CD8-positive, alpha-beta memory T cell (primary cell): ENCODE results near the gene PAOX. TPM values are rescaled to one million over a fixed set of nuclear protein-coding genes. Genes with fewer than 3 reads are reported as not detected.
A peak's percentile ranks its signal among the peaks of the same experiment; 100 is the strongest.

ENCODE experiments used
- CTCF ChIA-PET: fragments of 350-600 bp; sonication (Branson Sonifier 250); formaldehyde crosslinking; loops from one replicate; lab custom pipeline; 2021; ENCODE audit warnings: antibody characterized with exemption; lab: Charles Lee
- POLR2A ChIA-PET: fragments of 350-600 bp; sonication (Branson Sonifier 250); formaldehyde crosslinking; loops from one replicate; lab custom pipeline; 2021; ENCODE audit warnings: antibody characterized with exemption; lab: Charles Lee
- DNase-seq, 5 donors: peaks; one replicate each; pipeline versions ENCODE4 v3.0.0 to v3.0.0-alpha.2; 2020 to 2022; ENCODE audit warnings: mixed read lengths in 1 of 5
- H3K27ac ChIP-seq: one replicate; pipeline ENCODE4 v1.7.0; 2013; ENCODE audit warnings: low read depth, mild to moderate bottlenecking, low read length, moderate library complexity
- H3K27me3 ChIP-seq: 2 replicates; pipeline ENCODE4 v1.7.0; 2013; ENCODE audit warnings: low read length, mild to moderate bottlenecking; ENCODE audit not compliant: insufficient read depth, poor library complexity, severe bottlenecking
- H3K36me3 ChIP-seq: 2 replicates; pipeline ENCODE4 v1.7.0; 2013; ENCODE audit warnings: mild to moderate bottlenecking, low read length, moderate library complexity; ENCODE audit not compliant: insufficient read depth
- H3K4me1 ChIP-seq: 2 replicates; pipeline ENCODE4 v1.7.0; 2013; ENCODE audit warnings: mild to moderate bottlenecking, low read length, moderate library complexity; ENCODE audit not compliant: insufficient read depth
- H3K4me3 ChIP-seq: 2 replicates; pipeline ENCODE4 v1.7.0; 2013; ENCODE audit warnings: mild to moderate bottlenecking, low read length
- H3K9me3 ChIP-seq: 2 replicates; pipeline ENCODE4 v1.7.0; 2013; ENCODE audit warnings: mild to moderate bottlenecking, low read length
- H3K27ac Mint-ChIP-seq, 8 donors: one replicate each; pipeline ENCODE4 v1.8.0; 2020 to 2021; ENCODE audit warnings: mixed read lengths in 8 of 8, mild to moderate bottlenecking in 6 of 8, inconsistent platforms in 3 of 8, moderate library complexity in 3 of 8
- H3K27me3 Mint-ChIP-seq, 2 donors: one replicate each; pipeline ENCODE4 v1.8.0; 2020 to 2021; ENCODE audit warnings: mixed read lengths in 2 of 2, mild to moderate bottlenecking in 1 of 2, moderate library complexity in 1 of 2
- H3K36me3 Mint-ChIP-seq, 3 donors: one replicate each; pipeline ENCODE4 v1.8.0; 2020 to 2021; ENCODE audit warnings: mixed read lengths in 3 of 3, inconsistent platforms in 1 of 3, mild to moderate bottlenecking in 1 of 3
- H3K4me1 Mint-ChIP-seq, 3 donors: one replicate each; pipeline ENCODE4 v1.8.0; 2020 to 2021; ENCODE audit warnings: mixed read lengths in 3 of 3, inconsistent platforms in 1 of 3, mild to moderate bottlenecking in 1 of 3
- H3K4me3 Mint-ChIP-seq, 7 donors: one replicate each; pipeline ENCODE4 v1.8.0; 2020 to 2021; ENCODE audit warnings: mixed read lengths in 7 of 7, mild to moderate bottlenecking in 6 of 7, moderate library complexity in 4 of 7, inconsistent platforms in 2 of 7
- H3K9me3 Mint-ChIP-seq, 5 donors: one replicate each; pipeline ENCODE4 v1.8.0; 2020 to 2022; ENCODE audit warnings: mixed read lengths in 5 of 5, mild to moderate bottlenecking in 3 of 5, moderate library complexity in 2 of 5, inconsistent platforms in 1 of 5
- polyA plus RNA-seq: library from polyadenylated mRNA; unstranded; fragments of 300-500 nt; fragmentation: Illumina TruSeq; gene quantifications from one replicate; pipeline ENCODE4 v1.2.3, GENCODE V29; 2021
- total RNA-seq, 2 experiments: library from RNA; stranded (reverse); gene quantifications; one replicate each; pipeline ENCODE4 v1.2.3, GENCODE V29; 2021

The PAOX gene
- total and polyA plus RNA-seq, 3 experiments from 2014 or later, result 6.4 to 16.8 (median 6.7) TPM

DNA sequence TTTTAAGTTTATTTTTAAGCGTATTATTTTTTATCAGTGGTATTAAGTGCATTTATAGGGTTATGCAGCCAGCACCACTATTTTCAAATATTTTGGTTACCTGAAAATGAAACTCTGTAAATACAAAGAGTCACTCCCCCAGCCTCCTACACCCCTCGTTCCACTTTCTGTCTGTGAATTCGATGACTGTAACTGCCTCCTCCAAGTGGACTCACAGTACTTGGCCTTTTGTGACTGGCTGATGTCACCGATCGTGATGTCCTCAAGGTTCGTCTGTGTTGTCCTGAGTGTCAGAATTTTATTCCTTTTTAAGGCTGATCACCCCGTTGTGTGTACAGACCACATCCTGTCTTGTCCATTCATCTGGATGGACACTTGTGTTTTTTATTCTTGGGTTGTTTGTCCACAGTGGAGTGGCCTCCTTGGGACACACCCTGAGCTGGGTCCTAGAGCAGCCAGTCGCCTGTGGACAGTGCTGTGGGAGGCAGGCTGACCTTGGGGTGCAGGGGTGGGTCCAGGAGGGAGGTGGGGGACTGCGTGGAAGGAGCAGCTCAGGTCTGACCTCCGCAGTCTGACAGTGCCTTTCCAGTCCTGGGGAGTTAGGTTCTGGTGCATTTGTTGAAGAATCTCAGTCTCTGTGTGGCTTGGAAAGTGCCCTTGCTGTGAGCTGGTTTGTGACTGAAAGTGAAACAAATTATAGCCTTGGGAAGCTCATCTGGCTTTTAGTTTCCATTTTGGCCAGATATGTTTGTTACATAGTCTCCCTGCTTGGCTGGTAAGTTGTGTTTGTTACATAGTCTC, 21.8 kb downstream of the PAOX start:
- Mint-ChIP-seq H3K36me3 (peaks cover 10 to 82% (median 24%) of the 10 kb centered on the region in 3 donors), H3K27me3 (no peaks in the 10 kb centered on the region), H3K9me3 (no peaks in the 10 kb centered on the region), H3K4me3 (peak overlapping the region in 2 of 7 donors; percentile 9 to 28), H3K27ac (peak overlapping the region; percentile 3 to 90 (median 65)), H3K4me1 (peaks cover 35 to 60% (median 48%) of the 10 kb centered on the region in 3 donors)
- ChIA-PET CTCF (no interaction called here), POLR2A (no interaction called here)
- no peak for DNase-seq
- Histone ChIP-seq H3K27ac (no peak overlapping the region), H3K9me3 (no peaks in the 10 kb centered on the region), H3K4me1 (no peaks in the 10 kb centered on the region), H3K4me3 (no peak overlapping the region), H3K36me3 (peaks cover 5% of the 10 kb centered on the region), H3K27me3 (no peaks in the 10 kb centered on the region)

DNA sequence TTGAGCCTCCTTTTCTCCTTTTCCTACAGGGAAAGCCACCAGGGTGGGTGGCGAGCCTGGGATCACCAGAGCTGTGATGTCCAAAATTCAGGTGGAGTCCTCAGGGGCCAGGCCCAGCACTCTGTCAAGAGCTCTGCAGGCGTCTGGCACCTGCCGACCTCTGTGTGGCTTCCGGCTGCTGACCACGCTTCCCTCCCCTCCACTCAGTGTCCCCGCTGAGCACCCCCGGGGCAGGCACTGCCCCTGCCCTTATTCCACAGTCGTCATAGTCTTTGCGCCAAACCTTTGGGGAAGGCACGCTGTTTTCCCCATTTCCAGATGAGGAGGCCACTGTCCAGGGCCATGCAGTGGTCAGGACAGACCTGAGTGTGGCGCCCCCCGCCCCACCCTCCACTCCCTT, 22.4 kb downstream of the PAOX start:
- no peak for DNase-seq
- no peaks in the 10 kb centered on the region for H3K27me3 ChIP-seq
- H3K27ac ChIP-seq, result no peak overlapping the region
- Mint-ChIP-seq H3K4me1 (peaks cover 39 to 63% (median 52%) of the 10 kb centered on the region in 3 donors), H3K9me3 (no peaks in the 10 kb centered on the region), H3K4me3 (peak overlapping the region in 1 of 7 donors; percentile 9), H3K27ac (peak overlapping the region in 7 of 8 donors; percentile 3 to 84 (median 65)), H3K36me3 (peaks cover 10 to 83% (median 24%) of the 10 kb centered on the region in 3 donors), H3K27me3 (no peaks in the 10 kb centered on the region)
- H3K4me3 ChIP-seq, result no peak overlapping the region
- CTCF ChIA-PET, result no interaction called here
- POLR2A ChIA-PET, result no interaction called here
- H3K36me3 ChIP-seq, result no peaks in the 10 kb centered on the region
- no peaks in the 10 kb centered on the region for H3K9me3 ChIP-seq
- no peaks in the 10 kb centered on the region for H3K4me1 ChIP-seq

DNA sequence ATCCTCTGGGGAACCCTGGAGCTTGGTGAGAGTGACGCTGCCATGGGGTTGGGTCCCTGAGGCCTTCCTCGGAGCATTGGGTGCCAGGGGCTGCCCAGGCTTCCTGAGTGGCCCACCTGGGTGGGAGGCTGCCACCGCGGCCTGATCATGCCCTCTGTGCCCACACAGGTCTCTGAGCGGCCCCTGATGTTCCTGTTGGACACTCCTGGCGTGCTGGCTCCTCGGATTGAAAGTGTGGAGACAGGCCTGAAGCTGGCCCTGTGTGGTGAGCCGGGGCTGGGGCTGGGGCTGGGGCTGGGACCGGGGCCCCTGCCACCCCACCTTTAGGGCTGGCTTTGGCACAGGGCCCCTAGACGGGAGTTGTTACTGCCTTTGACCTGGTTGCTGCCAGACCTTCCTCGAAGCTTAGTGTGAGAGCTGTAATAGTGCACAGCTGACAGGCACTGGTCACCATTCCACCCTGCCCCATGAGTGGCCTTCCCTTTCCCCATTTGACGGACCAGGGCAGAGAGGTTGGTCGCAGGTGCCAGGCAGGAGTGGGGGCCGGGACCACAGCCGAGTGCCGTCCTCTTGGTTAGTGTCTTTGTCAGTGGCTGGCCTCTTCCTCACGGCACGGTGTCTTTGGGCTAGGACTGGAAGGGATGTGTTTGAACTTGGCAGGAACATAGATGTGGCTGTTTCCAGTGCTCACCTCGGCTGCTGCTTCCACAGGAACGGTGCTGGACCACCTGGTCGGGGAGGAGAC, 23.1 kb downstream of the PAOX start:
- no peaks in the 10 kb centered on the region for H3K36me3 ChIP-seq
- CTCF ChIA-PET, result no interaction called here
- DNase-seq, result no peak

DNA sequence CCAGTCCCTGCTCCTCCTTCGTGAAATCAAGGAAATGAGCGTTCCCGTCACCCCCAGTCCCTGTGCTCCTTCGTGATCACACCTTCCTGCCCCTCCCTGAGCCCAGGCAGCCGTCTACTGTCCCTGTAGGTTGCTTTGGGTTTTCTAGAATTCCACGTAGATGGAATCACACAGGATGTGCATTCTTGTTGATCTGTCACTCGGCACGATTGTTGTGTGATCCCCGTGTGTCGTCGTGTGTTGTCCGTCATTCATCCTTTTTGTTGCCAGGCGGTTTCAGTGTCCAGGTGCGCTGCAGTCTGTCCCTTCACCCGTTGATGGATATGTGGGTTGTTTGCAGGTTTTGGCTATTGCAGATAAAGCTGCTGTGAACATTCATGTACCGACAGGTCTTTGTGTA, 24.3 kb downstream of the PAOX start:
- Mint-ChIP-seq H3K27ac (no peak overlapping the region), H3K27me3 (no peaks in the 10 kb centered on the region), H3K9me3 (no peaks in the 10 kb centered on the region), H3K36me3 (peaks cover 15 to 80% (median 30%) of the 10 kb centered on the region in 3 donors), H3K4me1 (peaks cover 45 to 54% (median 52%) of the 10 kb centered on the region in 3 donors), H3K4me3 (no peak overlapping the region)
- Histone ChIP-seq H3K36me3 (no peaks in the 10 kb centered on the region), H3K27ac (no peak overlapping the region), H3K4me3 (no peak overlapping the region), H3K9me3 (no peaks in the 10 kb centered on the region), H3K4me1 (no peaks in the 10 kb centered on the region), H3K27me3 (no peaks in the 10 kb centered on the region)
- POLR2A ChIA-PET, result no interaction called here
- DNase-seq, result no peak
- CTCF ChIA-PET, result no interaction called here

More for the DNA sequence above, 23.1 kb downstream of the PAOX start:
- Mint-ChIP-seq H3K27ac (peak overlapping the region in 3 of 8 donors; percentile 12 to 84 (median 47)), H3K36me3 (peaks cover 14 to 81% (median 27%) of the 10 kb centered on the region in 3 donors), H3K9me3 (no peaks in the 10 kb centered on the region), H3K27me3 (no peaks in the 10 kb centered on the region), H3K4me1 (peaks cover 38 to 56% (median 52%) of the 10 kb centered on the region in 3 donors), H3K4me3 (peak overlapping the region in 1 of 7 donors; percentile 27)
- H3K4me3 ChIP-seq, result no peak overlapping the region
- no peaks in the 10 kb centered on the region for H3K9me3 ChIP-seq
- POLR2A ChIA-PET, result no interaction called here
- H3K27ac ChIP-seq, result no peak overlapping the region
- no peaks in the 10 kb centered on the region for H3K27me3 ChIP-seq
- no peaks in the 10 kb centered on the region for H3K4me1 ChIP-seq

DNA sequence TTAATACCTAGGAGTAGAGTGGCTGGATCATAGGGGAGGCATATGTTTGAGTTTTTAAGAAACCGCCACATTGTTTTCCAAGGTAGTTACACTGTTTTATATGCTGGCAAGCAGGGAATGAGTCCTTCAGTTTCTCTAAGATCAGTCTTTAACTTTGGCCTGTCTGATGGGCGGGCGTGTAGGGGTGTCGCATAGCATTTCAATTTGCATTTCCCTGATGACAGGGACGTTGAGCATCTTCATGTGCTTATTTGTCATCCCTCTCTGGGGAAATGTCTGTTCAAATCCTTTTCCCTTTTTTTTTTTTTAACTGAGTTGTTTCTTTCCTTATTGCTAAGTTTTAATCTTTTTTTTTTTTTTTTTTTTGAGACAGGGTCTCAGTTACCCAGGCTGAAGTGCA, 24.7 kb downstream of the PAOX start:
- Histone ChIP-seq H3K27me3 (no peaks in the 10 kb centered on the region), H3K4me3 (no peak overlapping the region), H3K4me1 (no peaks in the 10 kb centered on the region), H3K27ac (no peak overlapping the region), H3K36me3 (no peaks in the 10 kb centered on the region), H3K9me3 (no peaks in the 10 kb centered on the region)
- H3K27ac Mint-ChIP-seq, result no peak overlapping the region
- ChIA-PET CTCF (no interaction called here), POLR2A (no interaction called here)
- H3K27me3 Mint-ChIP-seq, result no peaks in the 10 kb centered on the region
- H3K36me3 Mint-ChIP-seq, result peaks cover 19 to 80% (median 31%) of the 10 kb centered on the region in 3 donors
- H3K4me1 Mint-ChIP-seq, result peaks cover 49 to 55% (median 54%) of the 10 kb centered on the region in 3 donors
- no peak for DNase-seq
- H3K9me3 Mint-ChIP-seq, result no peaks in the 10 kb centered on the region
- H3K4me3 Mint-ChIP-seq, result no peak overlapping the region

DNA sequence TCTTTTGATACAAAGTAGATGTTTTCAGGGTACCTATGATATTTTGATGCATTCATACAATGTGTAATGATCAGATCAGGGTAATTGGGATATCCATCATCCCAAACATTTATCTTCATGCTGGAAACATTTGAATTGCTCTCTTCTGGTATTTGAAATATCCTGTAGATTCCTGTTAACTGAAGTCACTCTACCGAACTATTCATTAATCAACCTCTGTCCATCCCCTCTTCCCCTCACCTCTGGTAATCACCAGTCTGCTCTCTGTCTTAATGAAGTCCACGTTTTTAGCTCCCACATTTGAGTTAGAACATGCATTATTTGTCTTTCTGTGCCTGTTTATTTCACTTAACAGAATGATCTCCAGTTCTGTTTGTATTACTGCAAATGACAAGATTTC, 26.2 kb downstream of the PAOX start:
- peak overlapping the region in 6 of 8 donors; percentile 1 to 86 (median 22) for H3K27ac Mint-ChIP-seq

DNA sequence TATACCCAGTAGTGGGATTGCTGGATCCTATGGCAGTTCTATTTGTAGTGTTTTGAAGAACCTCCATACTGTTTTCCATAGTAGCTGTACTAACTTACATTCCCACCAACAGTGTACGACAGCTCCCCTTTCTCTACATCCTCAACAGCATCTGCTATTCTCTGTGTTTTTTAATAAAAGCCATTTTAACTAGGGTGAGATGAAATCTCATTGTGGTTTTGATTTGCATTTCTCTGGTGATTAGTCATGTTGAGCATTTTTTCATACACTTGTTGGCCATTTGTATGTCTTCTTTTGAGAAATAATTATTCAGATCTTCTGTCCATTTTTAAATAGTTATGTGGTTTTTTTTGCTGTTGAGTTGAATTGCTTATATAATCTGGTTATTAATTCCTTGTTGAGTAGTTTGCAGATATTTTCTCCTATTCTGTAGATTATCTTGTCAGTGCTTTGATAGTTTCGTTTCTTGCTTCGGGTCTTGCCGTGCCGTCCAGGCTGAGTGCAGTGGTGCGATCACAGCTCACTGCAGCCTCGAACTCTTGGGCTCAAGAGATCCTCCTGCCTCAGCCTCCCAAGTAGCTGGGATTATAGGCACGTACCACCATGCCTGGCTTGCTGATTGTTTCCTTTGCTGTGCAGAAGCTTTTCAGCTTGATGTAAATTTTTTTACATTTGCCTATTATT, 26.9 kb downstream of the PAOX start:
- Mint-ChIP-seq H3K4me3 (peak overlapping the region in 2 of 7 donors; percentile 14 to 73), H3K27ac (peak overlapping the region in 7 of 8 donors; percentile 1 to 67 (median 36)), H3K36me3 (peaks cover 38 to 86% (median 47%) of the 10 kb centered on the region in 3 donors), H3K27me3 (no peaks in the 10 kb centered on the region), H3K4me1 (peaks cover 50 to 61% (median 53%) of the 10 kb centered on the region in 3 donors), H3K9me3 (peaks cover 0 to 7% (median 2%) of the 10 kb centered on the region in 5 donors)
- no peak for DNase-seq
- H3K9me3 ChIP-seq, result no peaks in the 10 kb centered on the region
- no peak overlapping the region for H3K4me3 ChIP-seq
- peaks cover 11% of the 10 kb centered on the region for H3K36me3 ChIP-seq
- CTCF ChIA-PET, result no interaction called here
- H3K27me3 ChIP-seq, result no peaks in the 10 kb centered on the region
- POLR2A ChIA-PET, result interaction anchor here (0.7 kb wide), 1 partner anchor 114 kb away, joined by 4 read pairs; no protein-coding TSS in a partner anchor
- no peaks in the 10 kb centered on the region for H3K4me1 ChIP-seq
- no peak overlapping the region for H3K27ac ChIP-seq

More for the DNA sequence above, 26.2 kb downstream of the PAOX start:
- DNase-seq, result no peak
- peaks cover 4% of the 10 kb centered on the region for H3K36me3 ChIP-seq
- no peaks in the 10 kb centered on the region for H3K27me3 ChIP-seq
- Mint-ChIP-seq H3K27me3 (no peaks in the 10 kb centered on the region), H3K36me3 (peaks cover 31 to 83% (median 42%) of the 10 kb centered on the region in 3 donors), H3K9me3 (peaks cover 0 to under 1% (median 0%) of the 10 kb centered on the region in 5 donors), H3K4me3 (peak overlapping the region in 1 of 7 donors; percentile 12), H3K4me1 (peaks cover 55 to 65% (median 61%) of the 10 kb centered on the region in 3 donors)
- ChIA-PET CTCF (no interaction called here), POLR2A (no interaction called here)
- H3K4me1 ChIP-seq, result no peaks in the 10 kb centered on the region
- no peaks in the 10 kb centered on the region for H3K9me3 ChIP-seq
- no peak overlapping the region for H3K4me3 ChIP-seq
- H3K27ac ChIP-seq, result no peak overlapping the region
